ENCODE measurements around the gene MED10. TPM values are rescaled to one million over a fixed set of nuclear protein-coding genes. Genes with fewer than 3 reads are reported as not detected.

MED10 gene
- total and polyA plus RNA-seq, 9 of the 15 experiments (the other 6 are each of a cell fraction or from before 2014, with no cell fraction given) = 23.8 to 83.4 (median 58.8) TPM

DNA sequence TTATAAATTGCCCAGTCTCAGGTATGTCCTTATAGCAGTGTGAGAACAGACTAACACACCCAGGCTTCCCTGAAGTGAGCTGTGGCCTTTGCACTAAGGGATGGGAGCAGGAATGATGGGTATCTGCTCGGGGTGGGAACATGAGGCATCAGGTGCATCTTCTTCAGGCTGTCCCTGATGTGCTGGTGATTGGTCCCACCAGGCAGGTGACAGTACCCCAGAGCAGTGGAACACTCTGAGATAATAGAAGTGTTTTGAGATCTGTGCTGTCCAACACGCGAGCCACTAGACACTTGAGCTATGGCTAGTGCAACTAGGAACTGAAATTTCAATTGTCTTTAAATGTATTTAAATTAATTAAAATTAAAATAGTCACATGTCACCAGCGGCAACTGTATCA, 12.8 kb upstream of the MED10 start:
- intact Hi-C loops (cut with micrococcal nuclease) = no loop called here
- ATAC-seq (no peak), FAIRE-seq (no peak), DNase-seq (ENCODE audit: extremely low read depth in 1 of 4, low spot score in 3 of 4) (no peak)
- Histone ChIP-seq H3K9ac (ENCODE audit: insufficient read depth in 1 of 2, low read depth in 2 of 2, low read length in 2 of 2) (no peak overlapping the region), H3K36me3 (ENCODE audit: control insufficient read depth, insufficient read depth, low read length) (no peaks in the 10 kb centered on the region), H3K9me1 (ENCODE audit: control insufficient read depth, insufficient read depth, low read length) (no peaks in the 10 kb centered on the region), H3K27me3 (ENCODE audit: control insufficient read depth in 2 of 2, insufficient read depth in 2 of 2, low read length in 2 of 2) (peaks cover 41 to 55% of the 10 kb centered on the region in 2 experiments), H3K4me3 (no peak overlapping the region), H3K9me3 (replicated peaks; ENCODE audit: control insufficient read depth, insufficient read depth, low read depth, low read length) (no peaks in the 10 kb centered on the region), H3K27ac (ENCODE audit: extremely low read depth, low read depth, low read length) (no peak overlapping the region), H2AFZ (ENCODE audit: low read depth, low read length) (no peak overlapping the region), H4K20me1 (replicated peaks; ENCODE audit: control insufficient read depth, insufficient read depth, low read length) (0 out of 2 replicates have a peak, but pooled peaks cover 2% of the 10 kb centered on the region), H3K79me2 (ENCODE audit: control insufficient read depth, insufficient read depth, low read length) (no peaks in the 10 kb centered on the region), H3K4me1 (replicated peaks in 1 of 2; ENCODE audit: control insufficient read depth in 2 of 2, insufficient read depth in 2 of 2, low read length in 2 of 2) (no peaks in the 10 kb centered on the region), H3K4me2 (ENCODE audit: insufficient read depth, low read length) (no peak overlapping the region)
- CTCF ChIA-PET (ENCODE audit: low intra/inter-chr PET ratio) = no interaction called here
- 2% methylated on average over 4 of the region's 4 CpGs for WGBS (ENCODE audit: insufficient coverage, low coverage, missing lambda C conversion rate)
- POLR2A ChIA-PET = interaction anchor here (0.5 kb wide), 1 partner anchor 486 kb away, joined by 3 read pairs; no protein-coding TSS in a partner anchor
- TF ChIP-seq TRIM25 (IDR thresholded peaks at IDR 0.05; ENCODE audit: borderline replicate concordance) (no peak), TAF7 (tag; IDR thresholded peaks at IDR 0.05) (no peak), BMI1 (IDR thresholded peaks at IDR 0.05; ENCODE audit: low read length) (no peak), ZNF444 (CRISPR knock-in tag; IDR thresholded peaks at IDR 0.05) (no peak), U2AF2 (optimal IDR thresholded peaks at IDR 0.05; ENCODE audit: low read depth, low read length) (no peak), RNF219 (CRISPR knock-in tag; IDR thresholded peaks at IDR 0.05) (no peak), BRD9 (IDR thresholded peaks at IDR 0.05; ENCODE audit: low read depth, partially characterized antibody) (no peak), ZNF57 (CRISPR knock-in tag; IDR thresholded peaks at IDR 0.05) (no peak)
- no TSS peak for BruUV-seq (replicated peaks)
- in situ Hi-C loops (cut with MboI) = no loop called here

Measured in K562 (cell line).